Embryonic facial prominence (tissue), 1 donor: ENCODE measurements around the gene ARHGAP19.
"Not testable (repeated sequence)": the region's sequence is repeated elsewhere in the genome, so short reads cannot be mapped to it uniquely, and the experiment has no call there.

ENCODE experiments used
- DNase-seq: peaks from one replicate; pipeline ENCODE4 v3.0.0-alpha.2; 2016; ENCODE audit errors: extremely low spot score

ARHGAP19 gene

DNA sequence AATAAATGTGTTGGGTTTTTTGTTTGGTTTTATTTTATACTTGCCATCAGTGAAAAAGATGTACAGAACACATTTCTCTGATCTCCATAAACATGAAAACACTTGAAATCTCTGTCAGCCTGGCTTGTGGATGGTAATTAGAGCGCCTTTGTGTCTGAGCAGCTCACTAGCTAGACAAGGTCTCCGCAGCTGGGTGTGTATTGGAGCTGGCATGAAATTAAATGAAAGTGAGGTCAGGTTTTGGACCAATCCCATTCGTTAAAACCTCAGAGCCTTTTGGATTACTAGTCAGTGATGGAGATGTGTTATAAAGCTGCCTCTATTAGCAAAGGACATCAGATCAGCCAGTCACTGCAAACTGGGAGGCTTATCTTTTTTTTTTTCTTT lies 29.4 kb upstream of the ARHGAP19 start:
- DNase-seq, result no peak

DNA sequence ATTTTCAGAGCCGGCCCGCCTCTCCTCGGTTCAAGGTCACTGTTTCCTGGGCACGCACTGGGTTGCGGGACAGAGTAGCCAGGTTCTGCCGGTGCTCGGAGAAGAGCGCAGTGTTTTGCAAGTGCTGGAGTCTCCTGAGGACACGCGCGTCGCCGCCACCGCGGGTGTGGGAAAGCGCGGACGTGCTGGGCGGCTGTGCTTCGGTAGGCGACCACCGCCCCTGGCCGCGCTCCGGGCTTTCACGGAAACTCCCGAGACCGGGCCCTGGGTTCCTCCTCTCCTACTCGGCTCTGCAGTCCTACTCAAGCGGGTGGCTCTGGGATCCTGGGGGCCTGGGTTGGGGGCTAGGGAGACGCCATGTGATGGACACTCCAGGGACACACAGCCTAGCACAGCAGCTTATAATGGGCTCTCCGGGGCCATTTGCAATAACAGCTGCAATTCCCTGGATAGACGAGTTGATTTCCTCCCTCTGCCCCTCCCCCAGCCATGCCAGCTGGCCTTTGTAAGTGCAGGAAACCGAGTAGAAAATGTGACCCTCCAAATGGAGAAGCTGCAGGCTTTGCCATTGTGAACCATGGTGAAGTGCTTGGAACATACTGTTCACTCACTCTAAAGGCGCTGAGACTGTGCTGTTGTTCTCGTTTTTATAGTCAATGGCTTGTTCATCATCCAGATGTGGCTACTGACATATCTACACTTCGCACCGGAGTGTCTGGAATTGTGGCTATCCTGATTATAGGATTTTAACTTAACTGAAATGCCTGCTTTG lies 28.8 kb upstream of the ARHGAP19 start:
- DNase-seq, result no peak

DNA sequence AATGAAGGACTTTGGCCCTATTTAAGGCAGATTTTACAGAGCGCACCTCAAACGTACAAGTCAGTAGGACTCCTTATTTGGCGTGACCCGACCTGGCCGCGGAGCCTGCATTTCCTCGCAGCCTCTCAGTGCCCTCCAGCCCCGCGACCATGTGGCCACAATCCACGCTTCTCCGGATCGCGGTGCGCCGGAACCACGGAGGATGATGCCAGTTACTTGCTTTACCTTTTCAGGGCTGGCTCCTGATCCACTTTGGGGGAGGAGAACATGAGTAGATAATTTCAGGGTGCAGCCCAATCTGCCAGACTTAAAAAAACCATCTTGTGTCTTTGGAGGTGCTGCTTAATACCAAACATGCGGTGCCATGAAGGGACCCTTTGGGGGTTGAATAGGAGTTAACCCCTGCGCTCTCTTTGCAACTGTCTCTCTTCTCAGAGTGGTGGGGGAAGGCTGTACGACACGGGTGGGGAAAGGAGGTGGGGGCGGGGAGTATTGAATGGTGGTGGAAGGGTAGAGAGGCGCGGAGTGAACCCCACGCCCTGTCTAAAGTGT lies 28.1 kb upstream of the ARHGAP19 start:
- no peak for DNase-seq

DNA sequence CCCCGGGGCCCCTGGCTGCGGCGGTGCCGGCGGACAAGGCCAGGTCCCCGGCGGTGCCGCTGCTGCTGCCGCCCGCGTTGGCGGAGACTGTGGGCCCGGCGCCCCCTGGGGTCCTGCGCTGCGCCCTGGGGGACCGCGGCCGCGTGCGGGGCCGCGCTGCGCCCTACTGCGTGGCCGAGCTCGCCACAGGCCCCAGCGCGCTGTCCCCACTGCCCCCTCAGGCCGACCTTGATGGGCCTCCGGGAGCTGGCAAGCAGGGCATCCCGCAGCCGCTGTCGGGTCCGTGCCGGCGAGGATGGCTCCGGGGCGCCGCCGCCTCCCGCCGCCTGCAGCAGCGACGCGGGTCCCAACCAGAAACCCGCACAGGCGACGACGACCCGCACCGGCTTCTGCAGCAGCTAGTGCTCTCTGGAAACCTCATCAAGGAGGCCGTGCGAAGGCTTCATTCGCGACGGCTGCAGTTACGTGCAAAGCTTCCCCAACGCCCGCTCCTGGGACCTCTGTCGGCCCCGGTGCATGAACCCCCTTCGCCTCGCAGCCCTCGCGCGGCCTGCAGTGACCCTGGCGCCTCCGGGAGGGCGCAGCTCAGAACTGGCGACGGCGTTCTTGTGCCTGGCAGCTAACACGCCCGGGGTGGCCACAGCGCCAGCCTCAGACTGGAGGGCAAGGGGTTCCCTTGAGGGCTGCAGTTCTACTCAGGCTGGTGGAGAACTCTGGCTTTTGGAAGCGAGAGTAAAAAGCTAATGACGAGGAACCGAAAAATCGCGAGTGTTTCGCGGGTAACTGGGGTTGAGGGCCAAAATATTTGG lies 27.4 kb upstream of the ARHGAP19 start:
- no peak for DNase-seq

DNA sequence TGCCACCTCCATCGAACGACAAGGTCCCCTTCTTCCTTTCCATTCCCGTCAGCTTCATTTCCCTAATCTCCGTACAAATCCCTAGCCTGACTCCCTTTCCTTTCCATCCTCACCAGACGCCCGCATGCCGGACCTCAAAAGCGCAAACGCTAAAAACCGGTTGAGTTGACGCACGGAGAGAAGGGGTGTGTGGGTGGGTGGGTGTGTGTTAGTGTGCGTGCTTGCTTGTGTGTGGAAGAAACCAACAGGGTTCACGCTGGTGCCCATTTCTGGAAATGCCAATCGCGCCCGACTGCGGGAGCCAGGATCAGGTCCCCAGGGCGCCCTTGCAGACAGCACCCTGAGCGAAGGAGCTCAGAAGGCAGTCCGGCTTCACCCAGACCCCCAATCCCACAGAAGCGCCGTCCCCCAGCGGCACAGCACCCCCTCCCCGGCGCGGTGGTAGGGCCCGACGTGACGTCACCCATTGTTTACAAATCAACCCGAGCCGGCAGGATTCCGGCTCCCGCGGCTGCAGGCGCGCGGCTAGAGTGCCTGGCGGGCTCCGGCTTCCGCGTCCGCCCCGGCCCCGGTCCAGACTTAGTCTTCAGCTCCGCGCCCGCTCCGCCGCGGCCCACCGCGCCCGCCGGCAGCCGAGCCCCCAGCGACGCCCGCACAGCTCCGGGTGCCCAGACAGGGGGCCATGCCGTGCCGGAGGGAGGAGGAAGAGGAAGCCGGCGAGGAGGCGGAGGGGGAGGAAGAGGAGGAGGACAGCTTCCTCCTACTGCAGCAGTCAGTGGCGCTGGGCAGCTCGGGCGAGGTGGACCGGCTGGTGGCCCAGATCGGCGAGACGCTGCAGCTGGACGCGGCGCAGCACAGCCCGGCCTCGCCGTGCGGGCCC lies 26.6 kb upstream of the ARHGAP19 start, which contains the start of gene FRAT1:
Gene FRAT1 (plus strand): TSS at position 500 of the 880 bp plus-strand sequence. CDS start 183 bp downstream, at position 683.
- peak; percentile 82 for DNase-seq

DNA sequence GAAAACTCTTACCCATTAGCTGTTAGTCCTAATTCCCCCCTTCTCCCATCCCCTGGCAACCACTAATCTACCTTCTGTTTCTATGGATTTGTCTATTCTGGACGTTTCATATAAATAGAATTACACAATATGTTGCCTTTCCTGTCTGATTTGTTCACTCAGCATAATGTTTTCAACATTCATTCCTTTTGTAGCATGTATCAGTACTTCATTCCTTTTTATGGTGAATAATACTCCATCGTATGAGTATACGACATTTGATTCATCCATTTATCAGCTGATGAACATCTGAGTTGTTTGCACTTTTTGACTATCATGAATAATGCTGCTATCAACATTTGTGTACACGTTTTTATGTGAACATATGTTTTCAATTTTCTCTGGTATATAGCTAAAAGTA lies 22.2 kb upstream of the ARHGAP19 start:
- no peak for DNase-seq

DNA sequence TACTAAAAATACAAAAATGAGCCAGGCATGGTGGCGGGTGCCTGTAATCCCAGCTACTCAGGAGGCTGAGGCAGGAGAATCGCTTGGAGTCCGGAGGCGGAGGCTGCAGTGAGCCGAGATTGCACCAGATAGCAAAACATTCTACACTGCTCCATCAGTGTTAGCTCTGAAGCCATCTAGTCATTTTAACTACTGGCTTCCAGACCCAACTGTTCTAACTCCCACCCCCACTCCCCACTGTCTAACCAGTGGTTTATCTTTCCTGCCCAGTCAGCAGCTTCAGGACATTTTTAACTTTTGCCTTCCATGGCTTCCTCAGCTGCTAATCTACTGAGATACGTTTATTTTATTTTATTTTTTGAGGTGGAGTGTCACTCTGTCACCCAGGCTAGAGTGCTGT lies 20.5 kb upstream of the ARHGAP19 start:
- DNase-seq, result no peak

DNA sequence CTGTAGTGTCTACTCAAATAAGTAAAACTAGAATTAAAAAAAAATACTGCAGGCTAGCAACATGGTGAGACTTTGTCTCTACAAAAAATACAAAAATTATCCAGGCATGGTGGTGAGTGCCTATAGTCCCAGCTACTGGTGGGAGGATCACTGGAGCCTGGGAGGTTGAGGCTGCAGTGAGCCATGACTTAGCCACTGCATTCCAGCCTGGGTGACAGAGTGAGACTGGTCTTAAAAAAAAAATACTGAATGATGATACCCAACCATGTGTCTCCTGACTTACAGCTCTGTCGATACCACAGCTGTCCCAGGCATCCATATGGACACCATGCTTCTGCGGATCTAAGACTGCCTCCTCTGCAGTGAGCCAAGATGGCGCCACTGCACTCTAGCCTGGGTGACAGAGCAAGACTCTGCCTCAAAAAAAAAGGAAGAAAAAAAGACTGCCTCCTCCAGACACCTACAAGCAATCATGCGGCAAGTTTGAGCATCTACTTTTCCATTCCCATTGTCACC lies 18.7 kb upstream of the ARHGAP19 start:
- no peak for DNase-seq

DNA sequence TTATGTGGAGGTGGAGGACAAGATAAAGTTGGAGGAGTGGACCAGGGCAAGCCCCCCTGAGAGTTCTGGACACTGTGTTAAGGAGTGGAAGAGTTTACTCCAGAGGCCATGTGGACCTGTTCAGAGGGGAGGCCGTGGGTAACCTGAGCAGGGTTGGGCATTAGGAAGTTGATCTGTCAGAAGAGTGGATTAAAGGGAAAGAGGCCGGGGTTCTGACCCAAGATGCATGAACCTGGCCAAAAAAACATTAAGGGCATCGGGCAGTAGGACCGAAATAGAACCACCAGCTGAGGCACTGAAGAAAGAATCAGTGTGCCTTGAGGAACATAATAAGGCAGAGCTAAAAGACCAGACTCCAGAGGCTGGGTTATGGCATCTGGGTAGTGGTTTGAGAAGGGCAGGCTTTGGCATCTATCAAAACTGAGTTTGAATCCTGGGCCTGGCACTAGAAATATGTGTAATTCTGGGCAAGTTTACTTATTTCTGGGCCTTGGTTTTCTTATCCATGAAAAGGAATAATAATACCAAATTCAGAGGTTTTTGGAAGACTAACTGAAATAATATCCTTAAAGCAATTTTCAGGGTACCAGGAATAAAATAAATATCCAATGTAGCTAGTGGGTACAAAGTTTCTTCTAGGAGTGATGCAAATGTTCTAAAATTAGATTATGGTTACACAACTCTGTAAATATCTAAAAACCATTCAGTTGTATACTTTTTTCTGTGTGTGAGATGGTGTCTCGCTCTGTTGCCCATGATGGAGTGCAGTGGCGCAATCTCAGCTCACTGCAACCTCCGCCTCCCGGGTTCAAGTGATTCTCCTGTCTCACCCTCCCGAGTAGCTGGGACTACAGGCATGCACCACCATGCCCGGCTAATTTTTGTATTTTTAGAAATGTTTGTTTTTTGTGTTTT lies 15.7 kb upstream of the ARHGAP19 start:
- no peak for DNase-seq

DNA sequence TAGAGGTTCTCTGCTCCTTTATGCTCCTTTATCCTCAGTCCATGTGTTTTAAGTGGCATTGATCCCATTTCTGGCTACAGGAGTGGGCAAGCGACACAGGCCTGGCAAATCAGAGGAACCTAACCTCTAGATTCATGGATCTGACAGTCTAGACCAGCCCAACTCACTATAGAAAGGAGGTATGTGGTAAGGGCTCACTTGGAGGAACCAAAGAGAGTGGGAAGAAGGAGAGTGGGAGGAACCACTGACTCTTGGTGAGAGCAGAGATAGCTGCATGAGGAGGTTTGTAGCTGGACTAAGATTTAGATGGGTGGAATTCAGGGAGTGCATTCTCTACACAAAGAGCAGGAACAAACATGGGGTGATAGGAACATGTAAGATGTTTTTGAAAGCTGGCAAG lies 15.0 kb upstream of the ARHGAP19 start:
- DNase-seq, result no peak

DNA sequence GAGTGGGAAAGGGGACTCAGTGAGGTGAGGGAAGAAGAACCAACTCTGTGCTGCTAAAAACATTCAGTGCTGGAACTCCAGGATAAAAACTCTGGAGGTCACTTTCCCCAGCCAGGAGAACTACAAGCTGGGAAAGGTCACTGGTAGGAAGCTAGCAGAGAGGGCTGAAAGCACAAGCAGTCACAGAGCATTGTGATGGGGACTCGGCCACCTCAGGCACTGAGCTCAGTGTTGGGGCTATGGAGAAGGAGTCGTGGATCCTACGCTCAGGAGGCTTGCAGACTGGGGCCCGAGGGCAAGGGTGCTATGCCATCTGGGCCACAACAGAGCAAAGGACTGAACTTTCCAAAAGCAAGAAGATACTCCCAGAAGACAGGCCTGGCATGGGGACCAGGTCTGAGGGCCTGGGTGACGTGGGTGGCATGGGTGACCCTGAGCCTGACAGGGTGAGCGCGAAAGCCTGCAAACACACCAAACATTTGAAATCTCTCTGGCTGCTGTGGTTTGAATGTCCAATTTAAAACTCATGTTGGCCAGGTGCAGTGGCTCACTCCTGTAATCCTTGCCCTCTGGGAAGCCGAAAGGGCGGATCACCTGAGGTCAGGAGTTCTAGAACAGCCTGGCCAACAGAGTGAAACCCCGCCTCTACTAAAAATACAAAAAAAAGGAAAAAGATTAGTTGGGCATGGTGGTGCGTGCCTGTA lies 9.8 kb upstream of the ARHGAP19 start:
- no peak for DNase-seq

DNA sequence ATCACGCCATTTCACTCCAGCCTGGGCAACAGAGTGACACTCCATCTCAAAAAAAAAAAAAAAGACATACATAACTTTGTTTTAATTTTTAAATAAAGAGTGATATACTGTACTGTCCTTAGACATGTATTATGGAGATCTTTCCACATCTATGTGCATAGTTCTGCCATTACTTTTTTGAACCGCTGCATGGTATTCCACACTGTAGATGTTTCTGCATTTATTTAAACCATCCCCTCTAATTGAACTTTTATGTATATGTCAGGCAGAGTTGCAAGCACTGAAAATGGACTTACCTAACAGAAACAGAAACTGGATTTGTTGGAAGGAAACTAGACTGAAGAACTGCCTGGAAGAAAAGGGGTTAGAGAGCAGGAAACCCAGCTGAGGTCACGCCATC lies 8.5 kb upstream of the ARHGAP19 start:
- DNase-seq, result no peak

DNA sequence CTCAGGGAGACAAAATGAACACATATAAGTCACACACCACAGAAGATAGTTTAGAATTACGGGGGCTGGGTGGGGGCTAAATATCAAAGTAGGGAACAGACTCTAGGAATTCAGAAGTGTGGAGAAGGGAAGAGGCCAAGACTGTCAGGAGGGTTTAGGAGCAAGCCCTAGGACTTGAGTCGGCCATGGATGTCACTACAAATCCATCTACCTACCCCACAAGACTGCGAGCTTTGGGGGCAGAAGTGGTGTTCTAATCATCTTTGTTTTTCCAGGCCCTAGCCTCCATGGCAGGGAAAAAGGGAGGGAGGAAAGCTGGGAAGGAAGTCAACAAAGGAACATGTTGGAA lies 5.8 kb upstream of the ARHGAP19 start:
- DNase-seq, result no peak

DNA sequence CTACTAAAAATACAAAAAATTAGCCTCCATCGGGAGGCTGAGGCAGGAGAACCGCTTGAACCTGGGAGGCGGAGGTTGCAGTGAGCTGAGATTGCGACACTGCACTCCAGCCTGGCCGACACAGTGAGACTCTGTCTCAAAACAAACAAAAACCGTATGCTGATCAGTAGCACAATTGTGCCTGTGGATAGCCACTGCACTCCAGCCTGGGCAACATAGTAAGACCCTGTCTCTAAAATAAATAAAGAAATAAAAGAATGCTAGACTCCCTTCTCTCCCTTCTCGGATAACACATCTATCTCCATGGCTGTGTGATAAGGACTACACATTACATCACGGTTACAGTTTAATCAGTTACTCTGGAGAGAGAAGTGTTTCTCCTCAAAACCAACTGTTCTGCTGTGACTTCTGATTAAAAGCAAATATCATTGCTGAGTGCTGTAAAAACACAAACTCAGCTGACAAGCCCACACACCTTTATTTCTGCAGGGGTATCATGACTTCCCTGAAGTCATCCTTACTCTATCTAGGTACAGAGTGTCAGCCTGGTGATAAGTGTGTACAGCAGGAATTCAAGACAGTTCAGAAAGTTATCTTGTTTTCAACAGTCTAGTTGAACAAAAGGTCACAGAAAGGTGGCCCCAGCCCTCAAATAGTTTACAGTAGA lies 5.3 kb upstream of the ARHGAP19 start:
- no peak for DNase-seq

DNA sequence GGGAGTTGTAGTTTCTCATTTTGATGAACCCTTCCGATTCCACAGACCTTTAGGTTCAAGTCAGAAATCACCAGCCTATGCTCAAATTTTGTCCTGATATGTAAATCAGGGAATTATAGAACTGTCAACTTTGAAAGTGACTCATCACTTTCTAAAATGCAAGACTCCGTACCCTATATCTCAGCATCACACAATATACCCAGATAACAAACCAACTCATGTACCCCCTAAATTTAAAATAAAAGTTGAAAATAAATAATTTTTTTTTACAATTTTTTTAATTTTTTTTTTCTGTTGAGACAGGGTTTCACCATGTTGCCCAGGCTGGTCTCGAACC lies 393 bp upstream of the ARHGAP19 start:
- DNase-seq, result no peak

DNA sequence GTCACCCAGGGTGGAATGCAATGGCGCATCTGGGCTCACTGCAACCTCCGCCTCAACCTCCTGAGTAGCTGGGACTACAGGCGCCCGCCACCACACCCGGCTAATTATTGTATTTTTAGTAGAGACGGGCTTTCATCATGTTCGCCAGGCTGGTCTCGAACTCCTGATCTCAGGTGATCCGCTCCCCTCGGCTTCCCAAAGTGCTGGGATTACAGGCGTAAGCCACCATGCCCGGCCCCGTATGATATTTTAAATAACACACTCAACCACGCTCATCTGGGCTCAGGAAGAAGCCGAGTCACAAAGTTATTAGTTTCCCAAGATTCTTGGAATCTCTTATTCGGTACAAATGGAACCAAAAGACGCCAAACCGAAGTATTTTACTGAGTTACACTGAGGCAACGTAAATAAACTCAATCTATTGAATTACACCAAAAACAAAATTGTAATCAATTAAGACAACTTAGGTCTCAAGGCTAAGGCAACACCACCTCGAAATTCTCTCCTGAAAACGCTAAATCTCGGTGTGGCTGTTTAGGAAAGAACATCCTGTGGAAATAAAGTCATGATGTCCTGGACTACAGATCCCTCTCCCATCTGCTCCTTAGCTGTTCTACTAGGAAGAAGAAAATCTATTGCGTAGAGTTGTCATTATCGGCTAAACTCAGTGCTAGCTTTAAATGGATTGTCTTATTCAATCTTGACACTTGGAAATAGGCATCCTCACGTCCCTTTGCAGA lies 910 bp downstream of the ARHGAP19 start:
- no peak for DNase-seq

DNA sequence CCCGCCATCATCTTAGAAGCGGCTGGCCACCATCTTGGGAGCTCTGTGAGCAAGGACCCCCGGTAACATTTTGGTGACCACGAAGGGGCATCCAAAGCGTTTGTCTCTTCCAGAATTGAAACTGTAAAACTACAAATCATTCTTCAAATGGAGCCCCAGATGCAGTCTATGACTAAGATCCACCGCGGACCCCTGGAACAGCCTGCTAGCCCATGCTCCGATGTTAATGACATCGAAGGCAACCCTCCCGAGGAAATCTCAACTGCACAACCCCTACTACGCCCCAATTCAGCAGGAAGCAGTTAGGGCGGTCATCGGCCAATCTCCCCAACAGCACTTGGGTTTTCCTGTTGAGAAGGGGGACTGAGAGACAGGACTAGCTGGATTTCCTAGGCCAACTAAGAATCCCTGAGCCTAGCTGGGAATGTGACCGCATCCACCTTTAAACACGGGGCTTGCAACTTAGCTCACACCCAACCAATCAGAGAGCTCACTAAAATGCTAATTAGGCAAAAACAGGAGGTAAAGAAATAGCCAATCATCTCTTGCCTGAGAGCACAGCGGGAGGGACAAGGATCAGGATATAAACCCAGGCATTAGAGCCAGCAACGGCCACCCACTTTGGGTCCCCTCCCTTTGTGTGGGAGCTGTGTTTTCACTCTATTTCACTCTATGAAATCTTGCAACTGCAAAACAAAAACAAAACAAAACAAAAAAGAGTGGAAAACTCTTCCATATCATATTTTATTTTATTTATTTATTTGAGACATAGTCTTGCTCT lies 1.7 kb downstream of the ARHGAP19 start:
- not testable (repeated sequence) for DNase-seq

DNA sequence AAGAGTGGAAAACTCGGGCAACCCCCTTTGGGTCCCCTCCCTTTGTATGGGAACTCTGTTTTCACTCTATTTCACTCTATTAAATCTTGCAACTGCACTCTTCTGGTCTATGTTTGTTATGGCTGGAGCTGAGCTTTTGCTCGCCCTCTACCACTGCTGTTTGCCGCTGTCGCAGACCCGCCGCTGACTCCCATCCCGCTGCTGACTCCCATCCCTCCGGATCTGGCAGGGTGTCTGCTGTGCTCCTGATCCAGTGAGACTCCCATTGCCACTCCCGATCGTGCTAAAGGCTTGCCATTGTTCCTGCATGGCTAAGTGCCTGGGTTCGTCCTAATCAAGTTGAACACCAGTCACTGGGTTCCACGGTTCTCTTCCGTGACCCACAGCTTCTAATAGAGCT lies 2.4 kb downstream of the ARHGAP19 start:
- not testable (repeated sequence) for DNase-seq
